ENCODE measurements around the gene CWC15. TPM values are rescaled to one million over a fixed set of nuclear protein-coding genes. Genes with fewer than 3 reads are reported as not detected.

CWC15 gene
- total RNA-seq, 2 experiments from 2014 or later, result 42.5 to 66.0 TPM

GRCh38 chr11:94968334-94968958 lies 4.9 kb downstream of the CWC15 start:
- Histone ChIP-seq H3K79me2 (ENCODE audit: insufficient read depth, low read depth, low read length) (peaks cover 18% of the 10 kb centered on the region), H3K27ac (ENCODE audit: low read depth, low read length, poor library complexity, severe bottlenecking) (no peak overlapping the region), H4K20me1 (ENCODE audit: insufficient read depth, low read length) (peaks cover 9% of the 10 kb centered on the region; the same call in 1 of the 2 replicates), H3K9me2 (ENCODE audit: insufficient read depth, low read length) (no peaks in the 10 kb centered on the region), H3K9me3 (ENCODE audit: low read length) (no peaks in the 10 kb centered on the region), H3K4me3 (ENCODE audit: low read depth, low read length, poor library complexity, severe bottlenecking) (no peak overlapping the region), H3K36me3 (ENCODE audit: insufficient read depth, low read length) (peaks cover 85% of the 10 kb centered on the region), H2AFZ (ENCODE audit: low read length) (no peak overlapping the region), H3K4me2 (ENCODE audit: low read length) (no peak overlapping the region), H3K4me1 (ENCODE audit: insufficient read depth, low read length, poor library complexity, severe bottlenecking) (peaks cover 10% of the 10 kb centered on the region)
- BruUV-seq (replicated peaks), result no TSS peak
- ChIA-PET CTCF (ENCODE audit: unreplicated experiment) (no interaction called here), POLR2A (interaction anchor here (0.6 to 1.1 kb wide), 4 partner anchors 8 to 121 kb away, joined by 3 read pairs; partner anchors contain the start of gene ENDOD1)
- DNase-seq (ENCODE audit: low spot score), result peak; percentile 20
- intact Hi-C loops (cut with micrococcal nuclease; ENCODE audit: unreplicated experiment), result no loop called here
- TF ChIP-seq CTCF (conservative IDR thresholded peaks at IDR 0.05; ENCODE audit: low read length) (peak; percentile 75), EZH2phosphoT487 (IDR thresholded peaks at IDR 0.05; ENCODE audit: borderline replicate concordance, low read depth, low read length) (no peak)

- Histone ChIP-seq H3K9me2 (ENCODE audit: insufficient read depth, low read length) (no peaks in the 10 kb centered on the region), H3K9me3 (ENCODE audit: low read length) (no peaks in the 10 kb centered on the region), H4K20me1 (ENCODE audit: insufficient read depth, low read length) (0 out of 2 replicates have a peak, but pooled peaks cover 4% of the 10 kb centered on the region), H2AFZ (ENCODE audit: low read length) (no peak overlapping the region), H3K27ac (ENCODE audit: low read depth, low read length, poor library complexity, severe bottlenecking) (no peak overlapping the region), H3K79me2 (ENCODE audit: insufficient read depth, low read depth, low read length) (no peaks in the 10 kb centered on the region), H3K36me3 (ENCODE audit: insufficient read depth, low read length) (peaks cover 98% of the 10 kb centered on the region), H3K4me3 (ENCODE audit: low read depth, low read length, poor library complexity, severe bottlenecking) (no peak overlapping the region), H3K4me1 (ENCODE audit: insufficient read depth, low read length, poor library complexity, severe bottlenecking) (no peaks in the 10 kb centered on the region), H3K4me2 (ENCODE audit: low read length) (no peak overlapping the region)
- ChIA-PET CTCF (ENCODE audit: unreplicated experiment) (interaction anchor here (1.0 kb wide), 1 partner anchor 130 kb away, joined by 4 read pairs; no protein-coding TSS in a partner anchor), POLR2A (no interaction called here)
- no TSS peak for BruUV-seq (replicated peaks)
- DNase-seq (ENCODE audit: low spot score), result no peak
- intact Hi-C loops (cut with micrococcal nuclease; ENCODE audit: unreplicated experiment), result no loop called here
- TF ChIP-seq EZH2phosphoT487 (IDR thresholded peaks at IDR 0.05; ENCODE audit: borderline replicate concordance, low read depth, low read length), result no peak
- TF ChIP-seq CTCF (conservative IDR thresholded peaks at IDR 0.05; ENCODE audit: low read length), result no peak
These were observed 8.4 kb downstream of the CWC15 start for GRCh38 chr11:94964934-94965333.

- Histone ChIP-seq H3K4me2 (ENCODE audit: low read length) (no peak overlapping the region), H3K27ac (ENCODE audit: low read depth, low read length, poor library complexity, severe bottlenecking) (no peak overlapping the region), H3K9me2 (ENCODE audit: insufficient read depth, low read length) (no peaks in the 10 kb centered on the region), H3K9me3 (ENCODE audit: low read length) (no peaks in the 10 kb centered on the region), H3K79me2 (ENCODE audit: insufficient read depth, low read depth, low read length) (no peaks in the 10 kb centered on the region), H3K36me3 (ENCODE audit: insufficient read depth, low read length) (peaks cover 71% of the 10 kb centered on the region), H3K4me3 (ENCODE audit: low read depth, low read length, poor library complexity, severe bottlenecking) (no peak overlapping the region), H4K20me1 (ENCODE audit: insufficient read depth, low read length) (0 out of 2 replicates have a peak, but pooled peaks cover 4% of the 10 kb centered on the region), H2AFZ (ENCODE audit: low read length) (no peak overlapping the region), H3K4me1 (ENCODE audit: insufficient read depth, low read length, poor library complexity, severe bottlenecking) (no peaks in the 10 kb centered on the region)
- CTCF ChIA-PET (ENCODE audit: unreplicated experiment), result interaction anchor here (0.6 kb wide), 1 partner anchor 445 kb away, joined by 3 read pairs; no protein-coding TSS in a partner anchor
- TF ChIP-seq CTCF (conservative IDR thresholded peaks at IDR 0.05; ENCODE audit: low read length) (no peak), EZH2phosphoT487 (IDR thresholded peaks at IDR 0.05; ENCODE audit: borderline replicate concordance, low read depth, low read length) (no peak)
- BruUV-seq (replicated peaks), result no TSS peak
- POLR2A ChIA-PET, result interaction anchor here (0.6 to 2.0 kb wide), 4 partner anchors 12 to 652 kb away, joined by 3 to 7 read pairs (median 3); partner anchors contain the start of genes CWC15 and KDM4D
- intact Hi-C loops (cut with micrococcal nuclease; ENCODE audit: unreplicated experiment), result no loop called here
- DNase-seq (ENCODE audit: low spot score), result no peak
These were observed 12.1 kb downstream of the CWC15 start for GRCh38 chr11:94961255-94961654.

Measured in OCI-LY7 (cell line).